ENCODE data around the gene AMN1.
A peak's percentile ranks its signal among the peaks of the same experiment; 100 is the strongest.

Gene AMN1

GRCh38 chr12:31629756-31630732, 98.8 kb downstream of the AMN1 start:
- peak; percentile 24 for DNase-seq (ENCODE audit: low spot score)

- DNase-seq (ENCODE audit: low spot score): no peak
Observed at GRCh38 chr12:31627456-31628054, 101.3 kb downstream of the AMN1 start.

GRCh38 chr12:31626270-31626995, 102.4 kb downstream of the AMN1 start:
- DNase-seq (ENCODE audit: low spot score): no peak

DNA sequence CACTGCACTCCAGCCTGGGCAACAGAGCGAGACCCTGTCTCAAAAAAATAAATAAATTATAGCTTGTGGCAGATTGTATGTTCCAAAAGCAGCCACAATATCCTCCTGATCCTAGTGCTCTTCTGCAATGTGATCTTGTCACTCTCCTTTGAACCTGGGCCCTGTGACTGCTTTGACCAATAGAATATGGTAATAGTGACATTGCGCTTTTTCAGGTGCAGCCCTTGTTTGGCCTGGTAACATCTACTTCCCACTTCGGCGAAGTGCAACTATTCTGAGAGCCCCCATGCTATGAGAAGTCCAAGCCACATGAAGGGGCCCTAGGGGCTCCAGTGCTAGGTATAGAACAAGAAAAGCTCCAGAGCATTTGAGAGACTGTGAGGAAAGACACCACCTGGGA, 106.8 kb downstream of the AMN1 start:
- no peak for DNase-seq (ENCODE audit: low spot score)

Measured in AG08396 (cell line).